Thymus (tissue), 11 donors: Measurements from ENCODE around the gene NDST1. TPM values are rescaled to one million over a fixed set of nuclear protein-coding genes. Genes with fewer than 3 reads are reported as not detected.
A peak's percentile ranks its signal among the peaks of the same experiment; 100 is the strongest.

Source experiments
- DNase-seq, 9 donors: peaks; one replicate each; pipeline ENCODE4 v3.0.0-alpha.2; 2013; ENCODE audit warnings: low spot score in 9 of 9, low read depth in 6 of 9, missing footprints in 1 of 9
- H3K27ac ChIP-seq, 2 donors: one replicate each; pipeline ENCODE4 v1.5.1; 2013; ENCODE audit warnings: control low read depth in 1 of 2, low read depth in 1 of 2, low read length in 1 of 2, mild to moderate bottlenecking in 1 of 2, moderate library complexity in 1 of 2
- H3K27me3 ChIP-seq, 2 donors: one replicate each; pipeline ENCODE4 v1.5.1; 2013; ENCODE audit warnings: low read length in 1 of 2; ENCODE audit not compliant: control insufficient read depth in 2 of 2, insufficient read depth in 1 of 2
- H3K36me3 ChIP-seq, 2 donors: one replicate each; pipeline ENCODE4 v1.5.1; 2013; ENCODE audit warnings: low read length in 1 of 2, mild to moderate bottlenecking in 1 of 2, moderate library complexity in 1 of 2; ENCODE audit not compliant: control insufficient read depth in 2 of 2, insufficient read depth in 2 of 2
- H3K4me1 ChIP-seq, 2 donors: one replicate each; pipeline ENCODE4 v1.5.1; 2013; ENCODE audit warnings: low read length in 2 of 2; ENCODE audit not compliant: control insufficient read depth in 2 of 2, insufficient read depth in 2 of 2
- H3K4me3 ChIP-seq, 2 donors: one replicate each; pipeline ENCODE4 v1.5.1; 2013; ENCODE audit warnings: low read length in 2 of 2, control low read depth in 1 of 2, mild to moderate bottlenecking in 1 of 2
- H3K9me3 ChIP-seq, 2 donors: one replicate each; pipeline ENCODE4 v1.5.1; 2013; ENCODE audit warnings: low read length in 1 of 2, mild to moderate bottlenecking in 1 of 2; ENCODE audit not compliant: control insufficient read depth in 2 of 2, insufficient read depth in 1 of 2
- WGBS: extraction: QIAGEN DNeasy Blood & Tissue Kit; methylation state at CpG from one replicate; pipeline ENCODE4 v1.1.7; 2013; 5-methylcytosine and 5-hydroxymethylcytosine counted together
- polyA plus RNA-seq: library from polyadenylated mRNA; stranded (reverse); fragments of 200-250 nt; gene quantifications from one replicate; pipeline ENCODE4 v1.2.3, GENCODE V29; 2013
- total RNA-seq: library from RNA; stranded (reverse); fragments of 120-200 nt; gene quantifications from one replicate; pipeline ENCODE4 v1.2.4, GENCODE V29; 2013
- donor health status: healthy.

The NDST1 gene
- total and polyA plus RNA-seq, 2 donors = 2.8 to 6.4 TPM

DNA sequence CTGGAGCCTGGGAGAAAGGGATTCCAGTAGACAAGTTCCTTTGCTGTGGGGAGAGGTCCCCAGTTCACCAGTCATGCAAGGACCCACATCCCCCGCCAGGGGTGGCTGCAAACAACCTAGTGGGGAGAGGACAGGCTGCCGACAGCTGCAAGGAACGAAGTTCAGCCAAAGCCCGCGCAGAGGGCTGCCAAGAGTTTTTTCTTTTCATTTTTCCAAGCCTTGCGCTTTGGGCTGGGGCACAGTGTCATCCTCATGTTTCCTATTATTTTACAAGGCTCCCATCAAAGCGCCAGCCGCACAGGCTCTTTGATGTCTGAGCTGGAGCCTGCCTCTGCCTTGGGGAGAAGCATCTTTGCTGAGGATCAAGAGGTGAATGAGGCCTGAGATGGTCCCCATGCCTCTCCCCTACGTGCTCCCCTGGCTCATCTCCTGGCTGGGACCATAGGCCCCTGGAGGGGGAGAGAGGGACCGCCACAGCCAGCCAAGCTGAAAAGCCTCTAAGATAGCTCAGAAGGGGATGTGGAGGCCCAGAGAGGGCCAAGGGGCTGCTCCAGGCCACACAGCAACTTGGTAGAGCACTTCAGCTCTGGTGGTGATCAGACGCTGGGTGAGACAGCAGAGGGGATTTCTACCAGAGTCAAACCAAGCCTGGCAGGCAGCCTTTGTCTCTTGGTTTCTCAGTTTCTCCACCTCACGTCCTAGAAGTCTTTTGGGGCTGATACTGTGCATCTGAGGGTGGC, 82.1 kb downstream of the NDST1 start:
- no peaks in the 10 kb centered on the region for H3K9me3 ChIP-seq
- peaks cover 0 to 17% of the 10 kb centered on the region in 2 donors for H3K4me1 ChIP-seq
- whole genome bisulfite sequencing = 92% methylated on average over 12 of the region's 12 CpGs
- no peak overlapping the region for H3K4me3 ChIP-seq
- H3K36me3 ChIP-seq = no peaks in the 10 kb centered on the region
- peak in 1 of 9 donors; percentile 5 for DNase-seq
- peak overlapping the region in 1 of 2 donors; percentile 26 for H3K27ac ChIP-seq
- H3K27me3 ChIP-seq = peaks cover 0 to 7% of the 10 kb centered on the region in 2 donors

GRCh38 chr5:150590979-150591695, 83.2 kb downstream of the NDST1 start:
- Histone ChIP-seq H3K4me1 (peaks cover 0 to 24% of the 10 kb centered on the region in 2 donors), H3K4me3 (no peak overlapping the region), H3K27me3 (peaks cover 0 to 2% of the 10 kb centered on the region in 2 donors), H3K9me3 (no peaks in the 10 kb centered on the region), H3K27ac (no peak overlapping the region), H3K36me3 (no peaks in the 10 kb centered on the region)
- no peak for DNase-seq
- WGBS = 93% methylated on average over 12 of the region's 12 CpGs

DNA sequence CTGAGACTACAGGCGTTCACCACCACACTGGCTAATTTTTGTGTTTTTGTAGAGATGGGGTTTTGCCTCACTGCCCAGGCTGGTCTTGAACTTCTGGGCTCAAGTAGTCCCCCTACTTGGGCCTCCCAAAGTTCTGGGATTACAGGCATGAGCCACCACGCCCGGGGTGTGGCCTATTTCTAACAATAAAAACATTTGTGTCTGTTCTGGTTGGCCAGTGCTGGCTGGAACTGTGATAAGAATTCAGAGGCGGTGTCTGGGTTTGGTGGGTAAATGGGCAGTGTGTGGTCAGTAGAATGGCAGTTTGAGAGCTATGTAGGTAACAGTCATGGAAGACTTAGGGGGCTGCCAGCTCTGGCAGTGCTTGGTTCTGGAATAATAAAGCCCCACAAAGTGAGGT, 85.7 kb downstream of the NDST1 start:
- no peak for DNase-seq
- Histone ChIP-seq H3K4me1 (peaks cover 0 to 28% of the 10 kb centered on the region in 2 donors), H3K27ac (no peak overlapping the region), H3K4me3 (no peak overlapping the region), H3K9me3 (no peaks in the 10 kb centered on the region), H3K36me3 (no peaks in the 10 kb centered on the region), H3K27me3 (no peaks in the 10 kb centered on the region)
- 81% methylated on average over 4 of the region's 4 CpGs for WGBS

DNA sequence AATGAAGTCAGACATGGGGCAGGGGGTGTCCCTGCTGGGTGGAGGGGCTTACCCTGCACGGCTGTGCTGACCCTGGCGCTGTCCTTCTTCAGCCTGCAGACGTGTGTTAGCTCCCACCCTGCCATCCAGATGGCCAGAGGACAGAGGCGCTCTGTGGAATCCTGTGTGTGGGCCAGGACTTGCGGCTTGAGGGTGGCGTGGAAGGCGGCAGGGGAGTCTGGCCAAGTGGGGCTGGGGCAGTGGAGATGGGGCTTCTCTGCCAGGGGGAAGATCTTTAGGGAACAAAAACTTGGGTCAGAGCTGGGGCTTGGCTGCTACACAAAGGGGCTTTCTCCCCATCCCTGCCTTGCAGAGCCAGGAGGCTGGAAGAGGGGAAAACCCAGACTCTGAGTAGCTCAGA, 86.1 kb downstream of the NDST1 start:
- DNase-seq = no peak
- Histone ChIP-seq H3K27me3 (no peaks in the 10 kb centered on the region), H3K9me3 (no peaks in the 10 kb centered on the region), H3K4me3 (no peak overlapping the region), H3K36me3 (no peaks in the 10 kb centered on the region), H3K27ac (no peak overlapping the region), H3K4me1 (peaks cover 0 to 28% of the 10 kb centered on the region in 2 donors)
- whole genome bisulfite sequencing = 92% methylated on average over 7 of the region's 7 CpGs

GRCh38 chr5:150595466-150596031, 87.6 kb downstream of the NDST1 start:
- Histone ChIP-seq H3K9me3 (no peaks in the 10 kb centered on the region), H3K27ac (peak overlapping the region in 1 of 2 donors; percentile 43), H3K4me1 (peaks cover 0 to 34% of the 10 kb centered on the region in 2 donors), H3K4me3 (no peak overlapping the region), H3K36me3 (no peaks in the 10 kb centered on the region), H3K27me3 (no peaks in the 10 kb centered on the region)
- WGBS = 91% methylated on average over 12 of the region's 12 CpGs
- no peak for DNase-seq

GRCh38 chr5:150596313-150596712, 88.4 kb downstream of the NDST1 start:
- no peaks in the 10 kb centered on the region for H3K27me3 ChIP-seq
- H3K36me3 ChIP-seq = no peaks in the 10 kb centered on the region
- peaks cover 0 to 33% of the 10 kb centered on the region in 2 donors for H3K4me1 ChIP-seq
- H3K9me3 ChIP-seq = no peaks in the 10 kb centered on the region
- WGBS = 84% methylated on average over 9 of the region's 9 CpGs
- peak overlapping the region in 1 of 2 donors; percentile 50 for H3K27ac ChIP-seq
- no peak for DNase-seq
- H3K4me3 ChIP-seq = no peak overlapping the region

GRCh38 chr5:150596826-150597225, 88.9 kb downstream of the NDST1 start:
- Histone ChIP-seq H3K4me1 (peaks cover 0 to 32% of the 10 kb centered on the region in 2 donors), H3K27me3 (no peaks in the 10 kb centered on the region), H3K9me3 (no peaks in the 10 kb centered on the region), H3K4me3 (no peak overlapping the region), H3K27ac (no peak overlapping the region), H3K36me3 (no peaks in the 10 kb centered on the region)
- WGBS = 81% methylated on average over 3 of the region's 3 CpGs
- DNase-seq = no peak

DNA sequence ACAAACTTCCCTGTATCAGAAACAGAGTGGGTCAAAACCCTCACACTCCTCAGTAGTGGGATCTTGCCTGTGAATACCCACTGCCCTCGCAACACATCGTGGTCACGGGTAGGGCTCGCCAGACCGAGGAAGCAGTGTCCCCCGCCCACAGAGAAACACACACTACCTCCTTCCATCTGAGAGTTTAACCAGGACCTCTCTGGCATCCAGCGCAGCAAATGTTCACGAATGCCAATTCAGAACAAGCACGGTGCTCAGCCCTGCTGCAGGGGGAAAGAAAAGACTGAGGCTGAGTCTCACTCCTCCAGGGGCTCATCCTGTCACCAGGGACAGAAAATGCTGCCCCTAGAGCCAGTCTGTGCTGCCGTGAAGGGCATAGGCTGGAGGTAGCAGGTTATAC, 90.1 kb downstream of the NDST1 start:
- no peak overlapping the region for H3K27ac ChIP-seq
- no peaks in the 10 kb centered on the region for H3K27me3 ChIP-seq
- WGBS = 77% methylated on average over 10 of the region's 10 CpGs
- no peaks in the 10 kb centered on the region for H3K9me3 ChIP-seq
- no peak overlapping the region for H3K4me3 ChIP-seq
- DNase-seq = no peak
- H3K36me3 ChIP-seq = no peaks in the 10 kb centered on the region
- peaks cover 0 to 32% of the 10 kb centered on the region in 2 donors for H3K4me1 ChIP-seq

DNA sequence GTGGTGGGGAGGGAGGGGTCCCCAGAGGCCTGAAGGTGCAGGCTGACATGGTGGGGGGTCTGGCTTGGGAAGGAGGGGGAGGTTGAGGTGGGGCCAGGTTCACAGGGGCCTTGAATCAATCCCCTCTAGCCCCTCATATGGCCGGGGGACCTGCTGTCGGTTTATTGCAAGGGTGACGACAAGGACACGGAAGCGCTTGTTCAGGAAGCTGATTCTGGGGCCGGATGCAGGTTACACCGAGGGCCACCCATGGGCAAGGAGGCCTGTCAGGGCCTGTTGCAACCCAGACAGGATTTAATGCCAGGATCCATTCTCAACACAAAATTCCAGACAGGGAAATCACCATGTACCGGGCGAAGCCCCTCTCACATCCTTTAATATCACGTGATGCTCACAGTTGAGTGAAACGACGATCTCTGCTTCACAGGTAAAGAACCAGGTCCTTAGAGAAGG, 90.9 kb downstream of the NDST1 start:
- Histone ChIP-seq H3K27ac (peak overlapping the region in 1 of 2 donors; percentile 26), H3K4me1 (peaks cover 0 to 31% of the 10 kb centered on the region in 2 donors), H3K27me3 (no peaks in the 10 kb centered on the region), H3K4me3 (no peak overlapping the region), H3K9me3 (no peaks in the 10 kb centered on the region), H3K36me3 (no peaks in the 10 kb centered on the region)
- peak in 1 of 9 donors; percentile 4 for DNase-seq
- 91% methylated on average over 12 of the region's 12 CpGs for WGBS
